Thymus (tissue), 11 donors: Measurements from ENCODE around the gene FEZF2. TPM values are rescaled to one million over a fixed set of nuclear protein-coding genes. Genes with fewer than 3 reads are reported as not detected.

Source experiments
- DNase-seq, 9 donors: peaks; one replicate each; pipeline ENCODE4 v3.0.0-alpha.2; 2013; ENCODE audit warnings: low spot score in 9 of 9, low read depth in 6 of 9, missing footprints in 1 of 9
- H3K27ac ChIP-seq, 2 donors: one replicate each; pipeline ENCODE4 v1.5.1; 2013; ENCODE audit warnings: control low read depth in 1 of 2, low read depth in 1 of 2, low read length in 1 of 2, mild to moderate bottlenecking in 1 of 2, moderate library complexity in 1 of 2
- H3K27me3 ChIP-seq, 2 donors: one replicate each; pipeline ENCODE4 v1.5.1; 2013; ENCODE audit warnings: low read length in 1 of 2; ENCODE audit not compliant: control insufficient read depth in 2 of 2, insufficient read depth in 1 of 2
- H3K36me3 ChIP-seq, 2 donors: one replicate each; pipeline ENCODE4 v1.5.1; 2013; ENCODE audit warnings: low read length in 1 of 2, mild to moderate bottlenecking in 1 of 2, moderate library complexity in 1 of 2; ENCODE audit not compliant: control insufficient read depth in 2 of 2, insufficient read depth in 2 of 2
- H3K4me1 ChIP-seq, 2 donors: one replicate each; pipeline ENCODE4 v1.5.1; 2013; ENCODE audit warnings: low read length in 2 of 2; ENCODE audit not compliant: control insufficient read depth in 2 of 2, insufficient read depth in 2 of 2
- H3K4me3 ChIP-seq, 2 donors: one replicate each; pipeline ENCODE4 v1.5.1; 2013; ENCODE audit warnings: low read length in 2 of 2, control low read depth in 1 of 2, mild to moderate bottlenecking in 1 of 2
- H3K9me3 ChIP-seq, 2 donors: one replicate each; pipeline ENCODE4 v1.5.1; 2013; ENCODE audit warnings: low read length in 1 of 2, mild to moderate bottlenecking in 1 of 2; ENCODE audit not compliant: control insufficient read depth in 2 of 2, insufficient read depth in 1 of 2
- WGBS: extraction: QIAGEN DNeasy Blood & Tissue Kit; methylation state at CpG from one replicate; pipeline ENCODE4 v1.1.7; 2013; 5-methylcytosine and 5-hydroxymethylcytosine counted together
- polyA plus RNA-seq: library from polyadenylated mRNA; stranded (reverse); fragments of 200-250 nt; gene quantifications from one replicate; pipeline ENCODE4 v1.2.3, GENCODE V29; 2013
- total RNA-seq: library from RNA; stranded (reverse); fragments of 120-200 nt; gene quantifications from one replicate; pipeline ENCODE4 v1.2.4, GENCODE V29; 2013
- donor health status: healthy.

The FEZF2 gene
- total and polyA plus RNA-seq, 2 donors = 2.9 to 18.4 TPM

DNA sequence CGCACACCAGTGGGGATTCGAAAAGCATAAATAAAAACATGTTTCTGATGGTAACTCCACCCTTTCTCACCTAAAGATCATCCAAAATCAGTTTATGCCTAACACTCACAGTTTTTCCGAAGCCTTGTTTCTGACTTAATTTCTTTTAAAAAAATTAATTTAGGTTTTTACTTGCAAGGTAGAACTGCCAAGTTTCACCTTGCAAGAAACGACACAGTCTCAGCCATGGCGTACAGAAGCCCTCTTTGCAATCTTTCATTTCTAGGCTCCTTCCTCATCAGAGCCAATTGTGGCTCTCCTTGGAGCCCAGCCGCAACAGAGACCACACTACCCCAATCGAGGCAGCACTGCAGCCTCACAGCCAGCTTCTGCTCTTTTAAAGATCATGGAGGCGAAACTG is 31.0 kb upstream of the FEZF2 start:
- no peak overlapping the region for H3K27ac ChIP-seq
- H3K27me3 ChIP-seq = no peaks in the 10 kb centered on the region
- no peaks in the 10 kb centered on the region for H3K36me3 ChIP-seq
- no peak for DNase-seq
- 91% methylated on average over 8 of the region's 8 CpGs for WGBS
- H3K4me1 ChIP-seq = no peaks in the 10 kb centered on the region
- H3K9me3 ChIP-seq = no peaks in the 10 kb centered on the region
- H3K4me3 ChIP-seq = no peak overlapping the region

- no peaks in the 10 kb centered on the region for H3K36me3 ChIP-seq
- 77% methylated on average over 3 of the region's 3 CpGs for WGBS
- no peak overlapping the region for H3K27ac ChIP-seq
- H3K4me1 ChIP-seq = no peaks in the 10 kb centered on the region
- no peak overlapping the region for H3K4me3 ChIP-seq
- DNase-seq = no peak
- no peaks in the 10 kb centered on the region for H3K27me3 ChIP-seq
- H3K9me3 ChIP-seq = no peaks in the 10 kb centered on the region
Observed at GRCh38 chr3:62403765-62404164, 30.4 kb upstream of the FEZF2 start.

GRCh38 chr3:62392626-62393292 is 19.4 kb upstream of the FEZF2 start:
- H3K27me3 ChIP-seq = no peaks in the 10 kb centered on the region
- no peak for DNase-seq
- H3K36me3 ChIP-seq = no peaks in the 10 kb centered on the region
- no peaks in the 10 kb centered on the region for H3K4me1 ChIP-seq
- WGBS = 44% methylated on average over 5 of the region's 5 CpGs
- no peaks in the 10 kb centered on the region for H3K9me3 ChIP-seq
- no peak overlapping the region for H3K27ac ChIP-seq
- H3K4me3 ChIP-seq = no peak overlapping the region

DNA sequence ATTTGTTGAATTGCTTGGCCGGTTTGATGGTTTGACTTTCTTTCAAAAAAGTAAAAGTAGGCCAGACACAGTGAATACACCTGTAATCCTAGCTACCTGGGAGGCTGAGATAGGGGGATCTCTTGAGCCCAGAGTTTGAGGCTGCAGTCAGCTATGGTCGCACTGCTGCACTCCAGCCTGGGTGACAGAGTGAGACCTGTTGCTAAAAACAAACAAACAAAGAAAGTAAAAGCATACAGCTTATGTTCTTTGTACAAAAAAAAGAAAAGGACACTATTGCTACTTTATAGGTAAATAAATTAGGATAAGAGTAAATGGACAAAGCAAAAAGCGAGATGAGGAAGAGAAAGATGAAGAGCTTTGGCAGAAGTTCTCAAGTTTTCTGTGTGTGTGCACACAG is 13.9 kb upstream of the FEZF2 start:
- 89% methylated on average over 3 of the region's 3 CpGs for WGBS
- no peaks in the 10 kb centered on the region for H3K36me3 ChIP-seq
- H3K4me3 ChIP-seq = no peak overlapping the region
- no peak for DNase-seq
- H3K4me1 ChIP-seq = no peaks in the 10 kb centered on the region
- no peak overlapping the region for H3K27ac ChIP-seq
- H3K27me3 ChIP-seq = peaks cover 0 to 2% of the 10 kb centered on the region in 2 donors
- H3K9me3 ChIP-seq = no peaks in the 10 kb centered on the region

- 4% methylated on average over 21 of the region's 21 CpGs for WGBS
- Histone ChIP-seq H3K4me1 (no peaks in the 10 kb centered on the region), H3K36me3 (no peaks in the 10 kb centered on the region), H3K9me3 (peaks cover 0 to 2% of the 10 kb centered on the region in 2 donors), H3K4me3 (no peak overlapping the region), H3K27ac (no peak overlapping the region), H3K27me3 (peaks cover 49 to 81% of the 10 kb centered on the region in 2 donors)
- no peak for DNase-seq
Observed at GRCh38 chr3:62379321-62379798, 6.0 kb upstream of the FEZF2 start.

DNA sequence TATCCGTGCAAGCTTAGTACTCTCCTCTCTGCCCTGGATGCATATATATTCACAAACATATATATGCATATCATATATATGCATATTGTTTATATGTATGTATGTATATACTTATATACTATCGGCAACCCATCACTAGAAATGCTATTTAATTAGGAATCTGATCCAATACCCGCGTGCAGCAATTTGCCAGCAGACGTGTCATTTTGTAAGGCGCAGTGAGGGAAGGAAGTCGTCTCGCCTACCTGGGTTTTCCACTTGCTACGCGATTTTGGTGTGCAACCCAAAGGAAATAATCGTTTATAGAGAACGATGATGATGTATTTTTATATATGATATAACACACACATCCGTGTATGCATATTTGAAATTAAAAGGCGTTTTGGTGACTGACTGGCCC is 5.6 kb upstream of the FEZF2 start:
- Histone ChIP-seq H3K27ac (no peak overlapping the region), H3K36me3 (no peaks in the 10 kb centered on the region), H3K4me1 (no peaks in the 10 kb centered on the region), H3K27me3 (peaks cover 53 to 85% of the 10 kb centered on the region in 2 donors), H3K9me3 (peaks cover 0 to 2% of the 10 kb centered on the region in 2 donors), H3K4me3 (no peak overlapping the region)
- 6% methylated on average over 14 of the region's 14 CpGs for WGBS
- no peak for DNase-seq

DNA sequence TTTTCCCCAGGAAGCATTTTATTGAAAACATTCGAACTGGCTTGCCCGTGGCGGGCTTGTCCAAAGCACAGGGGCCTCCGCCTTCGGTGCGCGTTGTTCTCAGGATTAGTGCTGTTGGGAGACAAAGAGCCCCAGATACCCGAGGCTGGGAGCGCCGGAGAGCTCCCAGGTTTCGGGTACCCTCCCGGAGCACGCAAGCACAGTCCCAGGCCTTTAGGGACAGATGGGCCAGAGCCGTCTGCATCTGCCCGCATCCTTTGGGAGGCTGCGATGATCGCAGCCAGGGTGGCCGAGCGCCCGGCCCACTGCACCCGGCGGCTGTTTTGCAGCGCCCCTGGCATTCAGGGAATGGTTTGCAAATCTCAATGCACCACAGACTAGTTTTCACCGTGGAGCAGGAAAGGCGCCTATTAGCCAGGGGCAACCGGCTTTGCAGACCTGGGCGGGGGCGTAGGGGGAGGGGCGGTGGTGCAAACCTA is 5.0 kb upstream of the FEZF2 start:
- WGBS = 6% methylated on average over 29 of the region's 29 CpGs
- Histone ChIP-seq H3K4me3 (no peak overlapping the region), H3K9me3 (peaks cover 0 to 2% of the 10 kb centered on the region in 2 donors), H3K27ac (no peak overlapping the region), H3K4me1 (no peaks in the 10 kb centered on the region), H3K27me3 (peaks cover 59 to 91% of the 10 kb centered on the region in 2 donors), H3K36me3 (no peaks in the 10 kb centered on the region)
- no peak for DNase-seq

- no peak overlapping the region for H3K27ac ChIP-seq
- H3K4me1 ChIP-seq = no peaks in the 10 kb centered on the region
- peaks cover 0 to 2% of the 10 kb centered on the region in 2 donors for H3K9me3 ChIP-seq
- no peak overlapping the region for H3K4me3 ChIP-seq
- WGBS = 19% methylated on average over 65 of the region's 65 CpGs
- peaks cover 71 to 100% of the 10 kb centered on the region in 2 donors for H3K27me3 ChIP-seq
- H3K36me3 ChIP-seq = no peaks in the 10 kb centered on the region
- DNase-seq = no peak
Observed at GRCh38 chr3:62376906-62377877, 3.8 kb upstream of the FEZF2 start.

- Histone ChIP-seq H3K9me3 (peaks cover 0 to 2% of the 10 kb centered on the region in 2 donors), H3K4me3 (no peak overlapping the region), H3K4me1 (no peaks in the 10 kb centered on the region), H3K36me3 (no peaks in the 10 kb centered on the region), H3K27ac (no peak overlapping the region), H3K27me3 (peaks cover 78 to 100% of the 10 kb centered on the region in 2 donors)
- 50% methylated on average over 3 of the region's 3 CpGs for WGBS
- DNase-seq = no peak
Observed at GRCh38 chr3:62376454-62376720, 3.0 kb upstream of the FEZF2 start.
